ENCODE data around the gene ATP9A.

- TF ChIP-seq EZH2 (IDR thresholded peaks at IDR 0.05; ENCODE audit: borderline replicate concordance, low read length) (no peak), CTCF (conservative IDR thresholded peaks at IDR 0.05 in 1 of 2, IDR thresholded peaks at IDR 0.05 in 1 of 2; ENCODE audit: extremely low read depth in 1 of 2, insufficient read depth in 1 of 2, low read depth in 1 of 2, low read length in 2 of 2) (no peak)
These were observed 55.0 kb downstream of the ATP9A start for GRCh38 chr20:51713213-51713598.

Data from mammary epithelial cell (primary cell).